Measurements from ENCODE around the gene EEF1AKMT2.

The EEF1AKMT2 gene

GRCh38 chr10:124763267-124763666, 28.4 kb downstream of the EEF1AKMT2 start:
- no peak overlapping the region for H3K4me3 ChIP-seq (replicated peaks; ENCODE audit: low read depth, low read length)
- TF ChIP-seq CTCF (IDR thresholded peaks at IDR 0.05; ENCODE audit: low read depth, low read length, missing control alignments), result no peak
- DNase-seq (ENCODE audit: extremely low read depth, low read depth), result no peak

GRCh38 chr10:124762281-124762680, 29.4 kb downstream of the EEF1AKMT2 start:
- no peak for TF ChIP-seq CTCF (IDR thresholded peaks at IDR 0.05; ENCODE audit: low read depth, low read length, missing control alignments)
- DNase-seq (ENCODE audit: extremely low read depth, low read depth), result no peak
- no peak overlapping the region for H3K4me3 ChIP-seq (replicated peaks; ENCODE audit: low read depth, low read length)

- no peak overlapping the region for H3K4me3 ChIP-seq (replicated peaks; ENCODE audit: low read depth, low read length)
- TF ChIP-seq CTCF (IDR thresholded peaks at IDR 0.05; ENCODE audit: low read depth, low read length, missing control alignments), result no peak
- DNase-seq (ENCODE audit: extremely low read depth, low read depth), result no peak
Observed at GRCh38 chr10:124756156-124756903, 35.4 kb downstream of the EEF1AKMT2 start.

- no peak overlapping the region for H3K4me3 ChIP-seq (replicated peaks; ENCODE audit: low read depth, low read length)
- no peak for TF ChIP-seq CTCF (IDR thresholded peaks at IDR 0.05; ENCODE audit: low read depth, low read length, missing control alignments)
- DNase-seq (ENCODE audit: extremely low read depth, low read depth), result no peak
Observed at GRCh38 chr10:124755581-124755980, 36.1 kb downstream of the EEF1AKMT2 start.

GRCh38 chr10:124754227-124754626, 37.5 kb downstream of the EEF1AKMT2 start:
- TF ChIP-seq CTCF (IDR thresholded peaks at IDR 0.05; ENCODE audit: low read depth, low read length, missing control alignments), result no peak
- DNase-seq (ENCODE audit: extremely low read depth, low read depth), result no peak
- no peak overlapping the region for H3K4me3 ChIP-seq (replicated peaks; ENCODE audit: low read depth, low read length)

- no peak overlapping the region for H3K4me3 ChIP-seq (replicated peaks; ENCODE audit: low read depth, low read length)
- no peak for TF ChIP-seq CTCF (IDR thresholded peaks at IDR 0.05; ENCODE audit: low read depth, low read length, missing control alignments)
- DNase-seq (ENCODE audit: extremely low read depth, low read depth), result no peak
Observed at GRCh38 chr10:124748953-124749645, 42.6 kb downstream of the EEF1AKMT2 start.

All from HFF-Myc (cell line).